GM19099 (cell line): Measurements from ENCODE around the gene MMP12.

Experiments
- POLR2A ChIP-seq: IDR thresholded peaks from 3 replicates; pipeline ENCODE4 v1.6.1; 2011; ENCODE audit warnings: low read depth; ENCODE audit not compliant: insufficient read length; ENCODE audit errors: extremely low read depth

MMP12 gene

DNA sequence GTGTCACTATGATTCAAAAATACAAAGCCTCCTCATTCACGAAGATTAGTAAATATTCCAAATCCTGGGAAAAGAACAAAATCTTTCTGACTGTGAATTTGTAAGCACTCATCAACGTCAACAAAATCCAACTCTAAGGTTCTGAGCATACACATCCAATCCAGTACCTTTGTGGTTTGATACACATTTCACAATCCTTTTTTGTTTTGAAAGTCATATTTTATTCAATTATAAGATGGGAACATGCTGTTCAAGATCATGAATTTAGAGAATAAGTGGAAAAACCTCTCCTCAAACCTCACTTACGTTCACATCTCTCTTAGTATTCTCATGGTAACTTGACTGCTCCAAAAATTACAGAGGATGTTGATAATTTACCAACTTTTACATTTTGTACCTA, 21.7 kb downstream of the MMP12 start:
- TF ChIP-seq POLR2A: no peak

DNA sequence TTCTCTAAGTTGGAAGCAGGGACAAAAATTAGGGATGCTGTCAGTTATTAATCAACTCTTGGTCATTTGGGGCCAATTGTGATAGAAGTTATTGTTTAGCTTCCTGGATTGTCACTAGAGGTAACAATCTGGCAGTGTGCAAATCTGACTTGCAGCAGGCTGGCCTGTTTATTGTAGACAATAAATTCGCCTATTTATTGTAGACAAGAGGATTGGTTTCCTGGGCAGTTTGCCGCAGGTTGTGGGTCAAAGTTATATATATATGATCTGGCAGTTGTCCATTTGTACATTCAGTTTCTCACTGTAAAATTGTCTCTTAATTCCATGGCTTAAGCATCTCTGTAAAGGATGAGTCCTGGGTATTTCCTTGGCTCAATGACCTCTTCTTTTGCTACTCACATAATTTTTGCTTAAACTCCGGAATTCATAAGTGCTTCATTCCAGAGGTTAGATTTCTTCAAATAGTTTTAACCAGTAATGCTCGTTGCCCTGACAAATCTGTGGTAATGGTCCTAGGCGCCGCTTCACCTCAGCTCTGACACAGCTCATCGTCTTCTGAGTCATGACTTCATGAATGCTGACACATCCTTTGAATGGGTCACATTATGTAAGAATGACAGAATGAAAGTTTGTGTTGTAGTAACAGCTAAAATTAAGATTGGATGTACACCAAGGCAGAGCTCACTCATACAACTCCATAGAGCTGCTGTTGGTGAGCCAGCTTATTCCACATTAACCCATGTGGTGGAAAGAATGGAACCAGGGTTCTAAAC, 23.6 kb downstream of the MMP12 start:
- no peak for TF ChIP-seq POLR2A

DNA sequence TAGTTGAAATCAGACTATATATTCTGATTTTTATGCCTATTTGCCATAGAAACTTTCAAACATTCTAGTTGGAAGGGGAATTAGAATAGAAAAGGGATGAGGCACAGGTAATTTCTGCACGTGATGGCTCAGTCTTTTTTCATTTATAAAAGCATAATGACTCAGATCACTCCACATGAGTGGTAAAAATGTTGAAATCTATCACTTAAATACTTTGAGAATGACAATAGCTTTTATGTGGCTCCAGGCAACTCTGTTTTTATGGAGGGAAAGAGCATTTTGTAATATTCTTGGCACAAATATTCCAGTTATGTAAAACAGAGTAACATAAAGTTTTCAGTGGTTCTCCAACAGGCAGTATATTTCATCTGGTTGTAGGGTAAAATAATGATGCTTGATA, 25.5 kb downstream of the MMP12 start:
- no peak for TF ChIP-seq POLR2A

DNA sequence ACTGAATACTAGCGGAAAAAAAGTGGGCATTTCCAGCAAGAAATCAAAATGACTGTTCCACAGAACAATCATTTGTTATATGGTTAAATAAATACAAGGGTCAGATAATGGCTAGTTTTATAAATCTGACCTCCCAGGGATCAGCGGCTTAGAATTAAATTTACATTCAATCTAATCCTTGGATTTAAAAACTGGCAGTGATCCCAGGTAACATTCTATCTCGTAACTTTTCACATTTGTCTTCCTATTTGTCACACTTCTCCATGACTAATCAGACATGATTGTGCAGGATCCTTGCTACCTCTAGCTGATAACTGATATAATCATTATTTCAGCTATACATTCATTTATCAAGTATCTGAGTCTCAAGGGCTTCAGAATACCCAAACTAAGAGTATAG, 28.5 kb downstream of the MMP12 start:
- TF ChIP-seq POLR2A: no peak

DNA sequence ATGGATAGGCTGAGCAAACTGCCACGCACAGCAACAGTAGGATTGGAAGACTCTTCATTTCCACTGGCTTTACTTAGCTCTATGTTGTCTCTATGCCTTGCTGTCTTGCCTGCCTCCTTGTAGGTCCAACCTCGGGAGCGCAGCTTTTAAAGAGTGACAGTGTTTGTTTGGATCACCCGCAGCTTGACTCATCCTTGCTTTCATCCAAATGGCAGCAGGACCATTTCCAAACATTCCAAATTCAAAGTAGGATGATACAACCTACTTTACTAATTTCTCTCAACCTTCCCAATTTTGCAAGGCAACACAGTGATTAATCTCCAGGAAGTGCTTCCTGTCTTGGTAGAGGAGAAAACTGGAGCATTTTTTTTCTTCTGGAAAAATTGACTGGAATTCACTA, 31.3 kb downstream of the MMP12 start, which contains the start of gene MMP3:
Gene MMP3, minus strand, starts transcription at position 121 of the 400 bp plus-strand sequence. Its CDS starts 63 bp downstream, at position 58.
- no peak for TF ChIP-seq POLR2A

DNA sequence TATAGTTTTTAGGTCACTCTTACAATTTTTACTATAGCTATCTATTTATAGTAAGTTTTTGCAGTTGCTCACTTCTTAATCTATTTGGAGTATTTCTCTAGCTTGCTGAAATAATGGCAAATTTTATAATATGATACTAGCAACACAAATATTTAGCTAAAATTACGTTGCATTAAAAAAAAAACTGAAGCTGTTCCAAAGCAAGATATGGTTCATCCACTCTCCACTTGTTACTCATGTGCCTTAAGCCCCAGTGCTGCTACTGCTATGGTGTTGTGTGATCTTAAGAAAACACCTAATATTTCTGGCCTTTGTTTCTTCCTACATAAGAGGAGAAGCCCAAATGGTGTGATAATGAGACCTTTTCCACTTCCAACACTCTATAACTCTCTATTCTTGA, 31.9 kb downstream of the MMP12 start:
- no peak for TF ChIP-seq POLR2A

DNA sequence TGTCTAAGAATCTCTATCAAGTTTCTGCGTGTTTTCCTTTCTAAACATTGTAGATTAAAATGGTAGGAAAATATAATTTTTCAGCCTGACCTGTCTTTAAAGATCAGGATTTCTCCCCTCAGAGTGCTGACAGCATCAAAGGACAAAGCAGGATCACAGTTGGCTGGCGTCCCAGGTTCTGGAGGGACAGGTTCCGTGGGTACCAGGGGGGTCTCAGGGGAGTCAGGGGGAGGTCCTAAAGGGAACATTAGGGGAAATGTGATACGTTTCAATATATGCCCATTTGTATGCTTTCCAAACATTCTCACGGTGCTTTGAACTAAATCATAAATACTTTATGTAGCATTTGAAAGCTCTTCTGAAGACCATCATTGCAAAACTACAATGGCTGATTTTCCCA, 34.8 kb downstream of the MMP12 start:
- no peak for TF ChIP-seq POLR2A

DNA sequence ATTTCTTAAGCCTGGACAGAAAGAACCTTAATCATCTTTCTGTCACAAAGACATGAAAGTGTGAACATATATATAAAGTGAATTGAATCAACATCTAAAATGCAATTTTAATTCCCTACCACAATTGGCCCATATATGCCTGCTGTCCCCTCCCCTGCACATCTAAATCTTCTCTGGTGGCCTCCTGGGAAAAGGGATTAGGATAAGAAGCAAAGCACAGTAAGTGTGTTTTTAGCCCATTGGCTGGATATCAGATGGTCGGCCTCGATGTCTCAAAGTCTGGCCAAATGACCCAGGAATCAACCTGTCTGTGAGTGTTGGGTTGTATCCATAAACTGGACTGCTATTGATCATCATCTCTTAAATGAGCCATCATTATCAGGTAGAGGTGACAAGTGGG, 37.1 kb downstream of the MMP12 start:
- no peak for TF ChIP-seq POLR2A

DNA sequence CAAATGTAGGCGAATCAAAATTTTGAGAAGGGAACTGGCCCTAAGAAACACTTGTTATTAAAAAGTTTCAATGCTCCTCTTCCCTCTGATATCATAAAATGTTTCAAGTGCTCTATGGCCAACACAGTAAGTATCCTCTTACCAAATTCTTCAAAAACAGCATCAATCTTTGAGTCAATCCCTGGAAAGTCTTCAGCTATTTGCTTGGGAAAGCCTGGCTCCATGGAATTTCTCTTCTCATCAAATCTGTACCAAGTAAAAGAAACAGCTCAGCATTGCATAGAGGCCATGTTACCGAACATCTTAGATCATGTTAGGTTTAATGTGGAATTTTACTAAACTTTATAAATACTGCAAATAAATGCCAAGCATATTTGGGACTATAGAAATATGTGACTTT, 37.6 kb downstream of the MMP12 start:
- TF ChIP-seq POLR2A: no peak

DNA sequence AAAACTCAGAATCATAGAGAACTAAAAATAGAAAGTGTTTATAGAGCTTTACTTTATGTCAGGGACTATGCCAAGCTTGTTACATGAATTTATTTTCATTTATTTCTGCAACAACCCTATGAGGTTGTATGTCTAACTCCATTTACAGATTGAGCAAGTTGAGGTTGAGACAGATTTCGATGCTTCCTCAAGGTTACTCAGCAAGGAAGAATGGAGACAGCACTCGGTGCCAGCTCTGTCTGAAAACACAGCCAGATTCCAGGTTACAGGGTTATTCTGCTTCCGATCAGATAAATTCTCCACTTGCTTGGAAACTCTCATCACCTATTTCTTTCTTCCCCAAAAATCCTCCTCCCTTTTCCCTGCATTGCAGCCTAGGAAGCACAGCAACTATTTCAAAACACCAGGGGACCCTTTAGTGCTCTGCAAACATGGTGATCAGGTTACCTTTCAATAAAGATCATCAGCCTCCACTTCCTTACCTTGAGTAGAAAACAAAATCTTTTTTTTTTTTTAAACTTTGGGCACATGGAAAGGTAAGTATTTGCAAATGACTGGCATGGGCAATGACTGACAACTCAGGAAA, 38.4 kb downstream of the MMP12 start:
- TF ChIP-seq POLR2A: no peak

DNA sequence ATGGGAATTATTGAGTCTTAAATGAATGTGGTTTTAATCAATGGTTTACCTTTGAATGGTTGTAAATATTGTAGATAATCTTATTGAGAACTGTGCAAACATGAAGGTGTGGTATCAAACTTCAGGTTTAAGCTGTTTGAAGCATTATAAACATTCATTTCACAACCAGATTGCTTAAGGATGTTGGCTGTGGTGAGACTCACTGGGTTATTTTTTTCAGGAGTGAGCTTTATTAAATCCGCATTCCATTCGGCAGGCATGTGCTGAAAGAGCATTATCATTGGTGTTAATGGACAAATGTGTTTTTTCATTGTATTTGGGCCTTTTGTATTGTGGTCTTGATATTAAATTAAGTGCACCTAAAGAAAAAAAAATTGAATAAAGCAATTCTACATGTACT, 41.1 kb downstream of the MMP12 start:
- no peak for TF ChIP-seq POLR2A

DNA sequence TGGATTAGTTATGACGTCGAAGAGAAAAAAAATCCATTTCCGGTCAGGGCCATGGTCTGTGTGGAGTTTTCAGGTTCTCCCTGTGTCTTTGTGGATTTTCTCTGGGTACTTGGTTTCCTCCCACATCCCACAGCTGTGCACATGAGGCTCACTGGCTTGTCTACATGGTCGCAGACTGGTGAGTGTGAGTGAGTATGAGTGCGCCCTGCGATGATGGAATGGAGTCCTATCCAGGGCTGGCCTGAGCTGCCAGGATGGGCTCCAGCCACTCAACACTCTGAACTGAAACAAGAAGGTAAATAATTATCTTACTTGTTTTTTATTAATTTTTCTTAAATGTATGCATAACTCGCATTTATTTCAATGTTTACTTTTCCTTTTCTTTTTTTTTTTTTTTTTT, 42.2 kb downstream of the MMP12 start:
- TF ChIP-seq POLR2A: no peak

DNA sequence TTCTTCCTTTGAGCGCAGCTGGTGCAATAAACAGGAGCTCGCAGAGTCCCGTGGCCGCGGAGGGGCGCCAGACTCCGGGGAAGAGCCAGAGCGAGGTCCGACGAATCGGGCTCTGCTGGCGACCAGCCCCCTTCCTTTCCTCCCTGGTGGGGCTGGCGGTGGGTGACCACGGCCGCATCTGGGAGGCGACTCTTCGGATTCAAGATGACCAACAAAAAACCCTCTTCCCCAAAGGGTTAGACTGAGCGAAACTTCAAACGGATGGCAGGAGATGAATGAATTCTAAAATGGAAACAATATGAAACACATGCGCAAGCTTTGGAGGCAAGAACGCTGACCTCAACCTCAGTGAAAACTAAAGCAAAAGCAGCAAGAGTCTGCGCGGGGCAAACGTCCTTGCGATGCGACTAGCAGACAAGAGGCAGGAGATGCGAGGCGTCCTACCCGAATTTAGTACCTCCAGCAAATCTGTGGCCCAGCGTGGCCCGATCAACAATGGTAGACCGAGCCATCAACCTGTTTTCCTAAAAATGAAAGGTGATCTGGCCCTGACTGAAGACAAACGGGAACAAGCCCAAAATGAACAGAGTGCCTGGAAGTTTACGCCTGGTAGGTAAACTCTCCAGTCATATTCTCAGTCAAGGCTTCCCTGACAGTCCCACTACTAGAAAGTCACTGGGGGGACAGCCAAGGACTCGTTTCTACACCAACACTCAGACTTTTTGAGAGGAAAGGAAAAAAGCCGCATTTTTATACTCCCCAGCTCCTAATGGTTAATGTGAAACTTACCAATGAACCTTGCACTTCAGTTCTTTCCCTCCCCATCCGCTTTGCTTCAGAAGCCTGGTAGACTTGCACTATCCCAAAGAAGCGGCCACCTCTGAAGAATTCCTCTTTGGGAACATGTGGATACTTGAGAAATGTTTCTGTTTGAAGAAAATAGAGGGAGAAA, 43.0 kb downstream of the MMP12 start:
- no peak for TF ChIP-seq POLR2A

DNA sequence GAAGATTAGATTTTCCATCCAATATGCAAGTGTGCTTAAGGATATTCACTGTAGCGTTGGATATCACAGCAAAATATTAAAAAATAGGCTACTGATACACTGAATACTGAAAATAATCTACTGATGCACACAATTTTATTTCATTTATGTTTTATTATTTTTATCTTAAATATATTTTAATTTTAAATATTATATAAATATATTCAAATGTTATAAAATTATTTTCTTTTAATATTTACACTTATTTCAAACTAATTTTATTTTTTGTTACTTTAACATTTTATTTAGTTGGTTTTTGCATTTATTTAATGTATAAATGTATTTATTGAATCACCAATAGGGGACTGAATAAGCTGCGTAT, 43.7 kb downstream of the MMP12 start:
- TF ChIP-seq POLR2A: no peak

DNA sequence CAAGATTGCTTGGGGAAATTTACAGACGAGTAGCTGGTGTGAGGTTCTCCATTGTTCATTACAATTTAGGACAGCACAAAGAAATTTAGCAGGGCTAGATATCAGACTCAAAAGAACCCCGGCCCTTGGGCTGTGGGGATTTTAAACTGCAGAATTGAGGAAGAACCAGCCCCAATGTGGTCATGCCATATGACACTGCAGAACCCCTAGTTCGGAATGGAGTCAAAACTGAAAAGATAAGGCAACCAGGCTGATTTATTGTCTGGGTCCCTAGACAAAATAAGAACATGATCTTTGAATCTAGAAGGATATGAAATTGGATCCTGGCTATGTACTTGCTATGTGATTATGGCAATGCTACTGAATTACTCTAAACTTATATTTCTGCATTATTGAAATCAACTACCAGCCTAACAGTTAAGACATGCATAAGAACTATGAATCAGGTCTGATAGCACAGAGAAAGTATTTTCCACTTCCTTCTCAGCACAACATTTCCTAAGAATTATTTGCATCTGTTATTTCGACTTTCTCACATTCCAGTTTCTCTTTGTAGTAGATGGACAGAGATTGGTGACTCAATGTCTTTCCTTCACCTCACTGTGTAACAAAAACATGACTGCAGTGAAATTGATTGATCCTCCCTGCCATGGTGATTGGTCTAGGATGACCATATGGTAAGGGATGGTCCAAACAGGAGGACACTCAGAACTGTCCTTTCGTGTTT, 44.6 kb downstream of the MMP12 start:
- TF ChIP-seq POLR2A: no peak

DNA sequence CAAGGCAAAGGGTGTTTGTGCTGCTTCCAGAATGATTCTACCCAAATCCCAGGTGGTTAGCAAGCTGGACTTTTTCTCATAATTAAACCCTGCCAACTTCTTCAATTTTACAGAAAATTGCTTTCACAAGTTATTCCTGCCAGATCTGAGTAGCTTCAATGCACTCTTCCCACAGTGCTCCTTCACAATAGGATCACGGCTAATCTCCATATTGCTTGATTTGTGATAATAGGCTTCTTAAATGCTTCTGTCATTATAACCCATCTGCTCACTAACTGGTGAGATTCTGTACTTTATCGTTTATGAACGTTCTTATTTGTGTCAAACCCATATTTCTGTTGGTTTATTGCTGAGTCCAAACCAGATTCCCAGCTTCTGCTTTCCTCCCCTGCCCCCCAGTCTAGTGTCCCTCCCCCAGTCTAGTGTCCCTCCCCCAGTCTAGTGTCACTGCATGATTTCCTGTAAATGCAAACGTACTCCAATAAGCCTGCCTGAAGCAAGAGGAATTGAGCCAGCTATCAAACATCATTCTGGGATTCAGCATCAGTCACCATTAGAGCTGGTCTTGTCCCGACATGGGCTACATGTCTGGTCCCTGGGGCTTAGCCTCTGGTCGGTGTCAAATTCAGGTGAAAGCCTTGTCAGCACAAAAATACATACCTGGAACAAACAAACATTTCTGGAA, 45.3 kb downstream of the MMP12 start:
- no peak for TF ChIP-seq POLR2A
